Measurements from ENCODE around the gene EHBP1. TPM values are rescaled to one million over a fixed set of nuclear protein-coding genes. Genes with fewer than 3 reads are reported as not detected.
"Not testable (repeated sequence)": the region's sequence is repeated elsewhere in the genome, so short reads cannot be mapped to it uniquely, and the experiment has no call there.

The EHBP1 gene
- total RNA-seq, 2 donors from 2014 or later = 64.6 to 67.6 TPM

DNA sequence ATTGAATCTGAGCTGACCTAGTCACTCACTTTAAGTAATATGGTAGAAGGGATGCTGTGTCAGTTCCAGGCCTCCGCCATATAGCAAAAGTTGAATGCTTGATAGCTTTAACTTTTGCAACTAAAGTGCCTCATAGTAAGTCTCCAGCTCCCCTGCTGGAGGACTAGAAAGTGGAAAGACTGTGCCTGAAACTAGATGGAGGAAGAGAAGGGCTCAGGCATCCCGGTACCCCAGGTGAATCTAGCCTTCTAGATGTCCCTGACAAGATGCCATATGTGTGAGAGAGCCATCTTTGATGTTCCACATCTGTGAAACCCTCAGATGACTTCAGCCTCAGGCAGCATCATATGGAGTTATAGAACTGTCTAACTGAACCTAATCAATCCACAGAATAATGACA lies 366.2 kb downstream of the EHBP1 start:
- no peak for DNase-seq (ENCODE audit: low spot score)
- intact Hi-C loops (cut with DNase I) = no loop called here

DNA sequence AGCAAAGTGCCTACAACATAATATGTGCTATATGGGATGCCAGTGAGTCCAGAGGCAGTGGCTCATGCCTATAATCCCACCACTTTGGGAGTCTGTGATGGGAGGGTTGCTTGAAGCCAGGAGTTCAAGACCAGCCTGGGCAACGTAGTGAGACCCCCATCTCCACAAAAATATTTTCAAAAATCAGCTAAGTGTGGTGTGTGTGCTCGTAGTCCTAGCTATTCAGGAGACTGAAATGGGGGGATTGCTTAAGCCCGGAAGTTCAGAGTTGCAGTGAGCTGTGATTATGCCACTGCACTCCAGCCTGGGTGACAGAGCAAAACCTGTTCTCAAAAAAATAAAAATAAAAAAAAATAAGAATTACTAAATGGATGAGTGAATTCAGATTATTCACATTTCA lies 368.5 kb downstream of the EHBP1 start:
- intact Hi-C loops (cut with DNase I) = no loop called here
- no peak for DNase-seq (ENCODE audit: low spot score)

- intact Hi-C loops (cut with DNase I); DNase-seq (ENCODE audit: low spot score): not testable (repeated sequence)
Measured at GRCh38 chr2:63074399-63074798, 368.9 kb downstream of the EHBP1 start.

- DNase-seq (ENCODE audit: low spot score) = no peak
- intact Hi-C loops (cut with DNase I) = no loop called here
Measured at GRCh38 chr2:63078852-63079606, 373.5 kb downstream of the EHBP1 start.

GRCh38 chr2:63081404-63081803 lies 375.9 kb downstream of the EHBP1 start:
- no peak for DNase-seq (ENCODE audit: low spot score)
- intact Hi-C loops (cut with DNase I) = no loop called here

DNA sequence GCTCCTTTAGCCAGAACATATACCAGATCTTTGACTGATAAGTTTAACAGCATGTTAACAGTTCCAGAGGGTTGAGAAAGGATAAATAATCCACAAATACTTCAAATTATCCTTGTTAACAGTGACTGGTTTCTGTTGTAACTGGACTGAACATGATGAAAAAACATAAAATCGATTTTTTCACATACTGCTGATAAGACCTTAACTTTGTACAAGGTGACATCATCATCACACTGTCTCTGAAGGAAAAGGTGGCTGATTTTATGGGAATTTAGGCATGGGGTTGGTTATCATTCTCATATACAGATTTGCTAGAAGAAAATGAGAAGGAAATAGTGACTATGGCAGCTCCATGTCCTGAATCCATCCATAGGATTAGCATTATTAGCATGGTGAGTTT lies 381.2 kb downstream of the EHBP1 start:
- intact Hi-C loops (cut with DNase I) = no loop called here
- DNase-seq (ENCODE audit: low spot score) = no peak

DNA sequence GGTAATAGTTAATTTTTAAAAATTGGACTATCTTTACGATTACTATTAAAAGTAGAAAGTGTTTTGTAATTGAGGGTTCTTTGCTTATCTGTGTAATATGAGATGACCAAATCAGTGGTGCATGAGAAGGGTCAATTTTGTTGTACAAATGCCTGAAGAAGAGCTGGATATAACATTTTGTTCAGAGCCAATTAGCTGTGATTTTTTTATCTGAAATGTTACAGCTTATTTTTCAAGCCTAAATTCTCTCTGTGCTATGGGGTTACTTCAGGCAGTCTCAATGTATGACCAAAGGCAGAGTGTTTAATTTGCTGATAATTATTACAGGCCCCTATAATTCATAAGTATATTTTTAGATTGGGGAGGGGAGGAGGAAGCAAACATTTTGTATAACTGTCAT lies 386.9 kb downstream of the EHBP1 start:
- no peak for DNase-seq (ENCODE audit: low spot score)

GRCh38 chr2:63092857-63093256 lies 387.3 kb downstream of the EHBP1 start:
- intact Hi-C loops (cut with DNase I) = no loop called here
- DNase-seq (ENCODE audit: low spot score) = no peak

More for the DNA sequence above, 386.9 kb downstream of the EHBP1 start:
- intact Hi-C loops (cut with DNase I) = no loop called here

DNA sequence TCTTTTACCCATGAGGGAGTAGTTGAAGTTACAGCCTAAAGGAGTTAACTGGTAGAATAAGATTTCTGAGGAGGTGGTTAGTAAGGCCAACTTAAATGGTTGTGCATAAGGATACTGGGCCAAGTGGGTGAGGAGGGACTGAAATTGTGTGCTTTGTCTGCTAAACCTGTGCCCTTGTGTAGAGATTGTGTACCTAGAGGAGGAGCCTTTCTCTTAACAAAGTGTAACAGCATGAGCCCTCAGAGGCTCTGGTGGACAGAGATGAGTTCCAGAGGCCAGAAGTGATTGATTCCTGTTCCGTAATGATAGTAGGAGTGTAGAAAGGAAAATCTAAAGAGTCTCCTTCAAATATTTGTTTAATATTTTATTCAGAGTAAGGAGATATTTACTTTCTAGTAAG lies 388.0 kb downstream of the EHBP1 start:
- intact Hi-C loops (cut with DNase I) = no loop called here
- no peak for DNase-seq (ENCODE audit: low spot score)

Other genes starting within 250 kb of the EHBP1 start
- 1 to 10 TPM; 1.5 to 3.1 TPM for gene TMEM17, start 199.5 kb upstream of the EHBP1 start, total RNA-seq